GM19023 (cell line): ENCODE measurements around the gene TESK1.
A peak's percentile ranks its signal among the peaks of the same experiment; 100 is the strongest.
"Not testable (repeated sequence)": the region's sequence is repeated elsewhere in the genome, so short reads cannot be mapped to it uniquely, and the experiment has no call there.

Source experiments
- ATAC-seq: cut with Tn5 transposase; IDR thresholded peaks from one replicate; pipeline ENCODE4 v1.9.1; 2021; ENCODE audit warnings: mild to moderate bottlenecking, moderate library complexity; ENCODE audit not compliant: unreplicated experiment

Gene TESK1

GRCh38 chr9:35612843-35613242 is 7.8 kb downstream of the TESK1 start:
- no peak for ATAC-seq

- ATAC-seq, result no peak
Measured at GRCh38 chr9:35615981-35616680, 11.1 kb downstream of the TESK1 start.

- peak; percentile 53 for ATAC-seq
Measured at GRCh38 chr9:35616681-35617459, 11.8 kb downstream of the TESK1 start.

- no peak for ATAC-seq
Measured at GRCh38 chr9:35617548-35617947, 12.5 kb downstream of the TESK1 start.

GRCh38 chr9:35618325-35618727 is 13.3 kb downstream of the TESK1 start, which contains the start of gene CD72:
Gene CD72 (minus strand): TSS chr9:35618413. CDS start chr9:35618303, 110 bp downstream.
- ATAC-seq, result no peak

- peak; percentile 26 for ATAC-seq
Measured at GRCh38 chr9:35618854-35619799, 14.1 kb downstream of the TESK1 start.

GRCh38 chr9:35619800-35620158 is 14.7 kb downstream of the TESK1 start:
- ATAC-seq, result peak; percentile 50

- ATAC-seq, result no peak
Measured at GRCh38 chr9:35627575-35627974, 22.5 kb downstream of the TESK1 start.

GRCh38 chr9:35628389-35628991 is 23.4 kb downstream of the TESK1 start:
- ATAC-seq, result no peak

GRCh38 chr9:35629597-35629996 is 24.5 kb downstream of the TESK1 start:
- no peak for ATAC-seq

GRCh38 chr9:35635730-35636129 is 30.7 kb downstream of the TESK1 start:
- no peak for ATAC-seq

GRCh38 chr9:35636135-35636876 is 31.2 kb downstream of the TESK1 start:
- ATAC-seq, result no peak

- not testable (repeated sequence) for ATAC-seq
Measured at GRCh38 chr9:35636877-35637246, 31.8 kb downstream of the TESK1 start.

- ATAC-seq, result not testable (repeated sequence)
Measured at GRCh38 chr9:35637427-35637955, 32.4 kb downstream of the TESK1 start.

- ATAC-seq, result not testable (repeated sequence)
Measured at GRCh38 chr9:35638751-35639150, 33.7 kb downstream of the TESK1 start.

- ATAC-seq, result not testable (repeated sequence)
Measured at GRCh38 chr9:35639225-35639624, 34.2 kb downstream of the TESK1 start.

- ATAC-seq, result no peak
Measured at GRCh38 chr9:35639631-35640030, 34.6 kb downstream of the TESK1 start.

- ATAC-seq, result not testable (repeated sequence)
Measured at GRCh38 chr9:35640431-35640830, 35.4 kb downstream of the TESK1 start.

- ATAC-seq, result not testable (repeated sequence)
Measured at GRCh38 chr9:35641478-35641877, 36.4 kb downstream of the TESK1 start.

- no peak for ATAC-seq
Measured at GRCh38 chr9:35643046-35643445, 38.0 kb downstream of the TESK1 start.
